SJSA1 (cell line): Measurements from ENCODE around the gene PRR12. TPM values are rescaled to one million over a fixed set of nuclear protein-coding genes. Genes with fewer than 3 reads are reported as not detected.

Source experiments
- DNase-seq, 2 experiments: peaks; one replicate each; pipeline ENCODE4 v3.0.0-alpha.2; 2015 to 2020; ENCODE audit warnings: low spot score in 2 of 2, low read depth in 1 of 2
- H3K27ac ChIP-seq: fragments of 250-450 bp; sonication (Bioruptor Pico); 2 replicates; pipeline ENCODE4 v1.5.1; 2020; ENCODE audit warnings: mild to moderate bottlenecking, moderate library complexity
- H3K27me3 ChIP-seq: fragments of 250-450 bp; sonication (Bioruptor Pico); replicated peaks from 2 replicates; pipeline ENCODE4 v1.5.1; 2020; ENCODE audit warnings: mild to moderate bottlenecking, moderate library complexity
- H3K36me3 ChIP-seq: fragments of 250-450 bp; sonication (Bioruptor Pico); 2 replicates; pipeline ENCODE4 v1.5.1; 2020; ENCODE audit warnings: mild to moderate bottlenecking
- H3K4me1 ChIP-seq: fragments of 250-450 bp; sonication (Bioruptor Pico); replicated peaks from 2 replicates; pipeline ENCODE4 v1.6.1; 2021; ENCODE audit warnings: mild to moderate bottlenecking
- H3K4me3 ChIP-seq: fragments of 250-450 bp; sonication (Bioruptor Pico); 2 replicates; pipeline ENCODE4 v1.5.1; 2020; ENCODE audit warnings: mild to moderate bottlenecking
- H3K9me3 ChIP-seq: fragments of 250-450 bp; sonication (Bioruptor Pico); replicated peaks from 2 replicates; pipeline ENCODE4 v1.5.1; 2020; ENCODE audit warnings: mild to moderate bottlenecking
- total RNA-seq: library from RNA; depleted of rRNA; stranded (reverse); fragments of >200 nt; shearing (Covaris generic); gene quantifications from 2 replicates; pipeline ENCODE4 v1.2.3, GENCODE V29; 2014

Gene PRR12
- total RNA-seq, 1 experiment from 2014 or later = 2.6 TPM

- Histone ChIP-seq H3K27ac (no peak overlapping the region), H3K36me3 (peaks cover 40% of the 10 kb centered on the region), H3K4me3 (no peak overlapping the region), H3K27me3 (no peaks in the 10 kb centered on the region), H3K4me1 (peaks cover 9% of the 10 kb centered on the region), H3K9me3 (no peaks in the 10 kb centered on the region)
- DNase-seq = no peak
These were observed 19.8 kb upstream of the PRR12 start for GRCh38 chr19:49570997-49571676.

GRCh38 chr19:49573009-49573408 lies 18.0 kb upstream of the PRR12 start:
- no peaks in the 10 kb centered on the region for H3K9me3 ChIP-seq
- H3K4me1 ChIP-seq = peaks cover 5% of the 10 kb centered on the region
- DNase-seq = no peak
- H3K4me3 ChIP-seq = no peak overlapping the region
- peaks cover 38% of the 10 kb centered on the region for H3K36me3 ChIP-seq
- no peaks in the 10 kb centered on the region for H3K27me3 ChIP-seq
- H3K27ac ChIP-seq = no peak overlapping the region

- H3K36me3 ChIP-seq = peaks cover 35% of the 10 kb centered on the region
- H3K27ac ChIP-seq = no peak overlapping the region
- H3K4me3 ChIP-seq = no peak overlapping the region
- H3K27me3 ChIP-seq = no peaks in the 10 kb centered on the region
- no peak for DNase-seq
- no peaks in the 10 kb centered on the region for H3K9me3 ChIP-seq
- H3K4me1 ChIP-seq = peaks cover under 1% of the 10 kb centered on the region
These were observed 17.6 kb upstream of the PRR12 start for GRCh38 chr19:49573425-49573824.

GRCh38 chr19:49574206-49574755 lies 16.7 kb upstream of the PRR12 start:
- no peaks in the 10 kb centered on the region for H3K9me3 ChIP-seq
- no peak overlapping the region for H3K27ac ChIP-seq

GRCh38 chr19:49579193-49579592 lies 11.8 kb upstream of the PRR12 start:
- Histone ChIP-seq H3K4me3 (no peak overlapping the region), H3K27me3 (no peaks in the 10 kb centered on the region), H3K4me1 (peaks cover 12% of the 10 kb centered on the region; the same call in 1 of the 2 replicates), H3K9me3 (no peaks in the 10 kb centered on the region), H3K27ac (no peak overlapping the region), H3K36me3 (peaks cover 30% of the 10 kb centered on the region)
- no peak for DNase-seq

More at GRCh38 chr19:49574206-49574755, 16.7 kb upstream of the PRR12 start:
- no peak for DNase-seq
- no peak overlapping the region for H3K4me3 ChIP-seq
- H3K4me1 ChIP-seq = peaks cover 4% of the 10 kb centered on the region; the same call in 1 of the 2 replicates
- peaks cover 39% of the 10 kb centered on the region for H3K36me3 ChIP-seq
- no peaks in the 10 kb centered on the region for H3K27me3 ChIP-seq

GRCh38 chr19:49579947-49580263 lies 11.1 kb upstream of the PRR12 start:
- Histone ChIP-seq H3K27me3 (no peaks in the 10 kb centered on the region), H3K4me1 (peaks cover 12% of the 10 kb centered on the region; the same call in 1 of the 2 replicates), H3K9me3 (no peaks in the 10 kb centered on the region), H3K4me3 (peak overlapping the region; percentile 53), H3K27ac (peak overlapping the region; percentile 41), H3K36me3 (peaks cover 23% of the 10 kb centered on the region)
- no peak for DNase-seq

- Histone ChIP-seq H3K36me3 (peaks cover 18% of the 10 kb centered on the region), H3K4me1 (peaks cover 12% of the 10 kb centered on the region; the same call in 1 of the 2 replicates), H3K27me3 (no peaks in the 10 kb centered on the region), H3K27ac (peak within 1 kb of the TSS; percentile 41), H3K4me3 (peak within 1 kb of the TSS; percentile 53), H3K9me3 (no peaks in the 10 kb centered on the region)
- DNase-seq = peak; percentile 94 to 96
These were observed 10.5 kb upstream of the PRR12 start, which contains the start of gene NOSIP for GRCh38 chr19:49580264-49581006. Gene NOSIP, minus strand, starts transcription at chr19:49580556. Its CDS starts 19,865 bp downstream, at chr19:49560691.

GRCh38 chr19:49581007-49581508 lies 9.9 kb upstream of the PRR12 start, which contains the start of gene PRRG2:
Gene PRRG2, plus strand, starts transcription at chr19:49581316. Its CDS starts 1,904 bp downstream, at chr19:49583220.
- Histone ChIP-seq H3K9me3 (no peaks in the 10 kb centered on the region), H3K27ac (peak within 1 kb of the TSS; percentile 41), H3K4me1 (peaks cover 12% of the 10 kb centered on the region; the same call in 1 of the 2 replicates), H3K4me3 (peak within 1 kb of the TSS; percentile 53), H3K36me3 (peaks cover 11% of the 10 kb centered on the region), H3K27me3 (no peaks in the 10 kb centered on the region)
- DNase-seq = no peak

GRCh38 chr19:49583239-49583638 lies 7.7 kb upstream of the PRR12 start:
- Histone ChIP-seq H3K9me3 (no peaks in the 10 kb centered on the region), H3K36me3 (0 out of 2 replicates have a peak, but pooled peaks cover 4% of the 10 kb centered on the region), H3K27ac (no peak overlapping the region), H3K4me3 (no peak overlapping the region), H3K27me3 (no peaks in the 10 kb centered on the region), H3K4me1 (peaks cover 12% of the 10 kb centered on the region; the same call in 1 of the 2 replicates)
- DNase-seq = no peak

GRCh38 chr19:49585023-49585422 lies 6.0 kb upstream of the PRR12 start:
- H3K27me3 ChIP-seq = no peaks in the 10 kb centered on the region
- H3K9me3 ChIP-seq = no peaks in the 10 kb centered on the region; the same call in 1 of the 2 replicates
- no peaks in the 10 kb centered on the region for H3K36me3 ChIP-seq
- no peak for DNase-seq
- H3K4me3 ChIP-seq = no peak overlapping the region
- 0 out of 2 replicates have a peak, but pooled peaks cover 4% of the 10 kb centered on the region for H3K4me1 ChIP-seq
- H3K27ac ChIP-seq = no peak overlapping the region

GRCh38 chr19:49587227-49587626 lies 3.8 kb upstream of the PRR12 start:
- Histone ChIP-seq H3K9me3 (no peaks in the 10 kb centered on the region; the same call in 1 of the 2 replicates), H3K4me3 (no peak overlapping the region)
- DNase-seq = no peak

GRCh38 chr19:49588365-49589122 lies 2.4 kb upstream of the PRR12 start:
- H3K27me3 ChIP-seq = no peaks in the 10 kb centered on the region
- peaks cover 17% of the 10 kb centered on the region for H3K4me1 ChIP-seq
- H3K27ac ChIP-seq = no peak overlapping the region
- no peak for DNase-seq
- no peaks in the 10 kb centered on the region; the same call in 1 of the 2 replicates for H3K9me3 ChIP-seq
- no peak overlapping the region for H3K4me3 ChIP-seq
- peaks cover 1% of the 10 kb centered on the region for H3K36me3 ChIP-seq

More at GRCh38 chr19:49587227-49587626, 3.8 kb upstream of the PRR12 start:
- no peaks in the 10 kb centered on the region for H3K27me3 ChIP-seq
- H3K4me1 ChIP-seq = peaks cover 8% of the 10 kb centered on the region
- H3K27ac ChIP-seq = no peak overlapping the region
- no peaks in the 10 kb centered on the region; the same call in 1 of the 2 replicates for H3K36me3 ChIP-seq

GRCh38 chr19:49589502-49589905 lies 1.5 kb upstream of the PRR12 start:
- no peak overlapping the region for H3K27ac ChIP-seq
- H3K36me3 ChIP-seq = peaks cover 11% of the 10 kb centered on the region
- peaks cover 22% of the 10 kb centered on the region for H3K4me1 ChIP-seq
- H3K9me3 ChIP-seq = no peaks in the 10 kb centered on the region; the same call in 1 of the 2 replicates
- no peak overlapping the region for H3K4me3 ChIP-seq
- DNase-seq = no peak
- H3K27me3 ChIP-seq = no peaks in the 10 kb centered on the region
